B cell (primary cell): Measurements from ENCODE around the gene RASA3.

Experiments
- CTCF ChIP-seq: fragments of 200-600 bp; IDR thresholded peaks from one replicate; pipeline ENCODE4 v1.8.0; 2022; ENCODE audit warnings: antibody characterized with exemption, mild to moderate bottlenecking
- EZH2 ChIP-seq: IDR thresholded peaks from 2 replicates; pipeline ENCODE4 v1.6.1; 2012; ENCODE audit warnings: borderline replicate concordance, low read depth, mild to moderate bottlenecking, moderate library complexity, low read length; ENCODE audit not compliant: insufficient read depth, poor library complexity, severe bottlenecking

- TF ChIP-seq CTCF (no peak), EZH2 (no peak)
Measured at GRCh38 chr13:114174529-114174961, 42.1 kb upstream of the RASA3 start.
